B cell (primary cell): ENCODE data around the gene TMEM63A. TPM values are rescaled to one million over a fixed set of nuclear protein-coding genes. Genes with fewer than 3 reads are reported as not detected.

ENCODE experiments used
- ATAC-seq: fragments of 200-7000 bp; cut with Tn5 transposase; one replicate; pipeline ENCODE4 v1.10.0; 2021; ENCODE audit warnings: low read depth, mild to moderate bottlenecking, moderate number of reproducible peaks, moderate library complexity
- CTCF ChIA-PET: fragments of 350-600 bp; sonication (Branson Sonifier 250); formaldehyde crosslinking; loops from one replicate; lab custom pipeline; 2021; ENCODE audit warnings: antibody characterized with exemption, inconsistent platforms; lab: Charles Lee
- POLR2A ChIA-PET: fragments of 350-600 bp; sonication (Branson Sonifier 250); formaldehyde crosslinking; loops from one replicate; lab custom pipeline; 2021; ENCODE audit warnings: antibody characterized with exemption; lab: Charles Lee
- DNase-seq: peaks from one replicate; pipeline ENCODE4 v3.0.0; 2013
- H2AFZ ChIP-seq: 2 replicates; pipeline ENCODE4 v1.6.1; 2012; ENCODE audit warnings: mild to moderate bottlenecking, low read depth, low read length; ENCODE audit not compliant: insufficient read depth, poor library complexity, severe bottlenecking
- H3K27ac ChIP-seq, 2 donors: 1 replicate in 1 of 2; 2 replicates in 1 of 2; pipeline ENCODE4 v1.5.1; 2012 to 2013; ENCODE audit warnings: low read length in 2 of 2, mild to moderate bottlenecking in 2 of 2, moderate library complexity in 1 of 2
- H3K27me3 ChIP-seq, 4 experiments: fragments of 200-600 bp in 1 of 4; sonication (generic) in 1 of 4; replicated peaks in 1 of 4; 1 replicate in 2 of 4; 2 replicates in 2 of 4; pipeline versions ENCODE4 v1.6.1 to v1.7.0; 2013 to 2016; ENCODE audit warnings: low read length in 3 of 4, mild to moderate bottlenecking in 2 of 4, mixed read lengths in 1 of 4, moderate library complexity in 1 of 4; ENCODE audit not compliant: insufficient read depth in 4 of 4, control insufficient read depth in 3 of 4; ENCODE audit errors: control extremely low read depth in 1 of 4
- H3K36me3 ChIP-seq, 2 experiments: replicated peaks in 1 of 2; 1 replicate in 1 of 2; 2 replicates in 1 of 2; pipeline versions ENCODE4 v1.6.1 to v1.7.1; 2013; ENCODE audit warnings: low read length in 1 of 2; ENCODE audit not compliant: insufficient read depth in 2 of 2, control insufficient read depth in 1 of 2; ENCODE audit errors: control extremely low read depth in 1 of 2, extremely low read depth in 1 of 2
- H3K4me1 ChIP-seq, 2 donors: fragments of 200-600 bp in 1 of 2; sonication (generic) in 1 of 2; 1 replicate in 1 of 2; 2 replicates in 1 of 2; pipeline versions ENCODE4 v1.5.1 to v1.6.1; 2013 to 2017; ENCODE audit warnings: low read length in 2 of 2; ENCODE audit not compliant: control insufficient read depth in 2 of 2, insufficient read depth in 2 of 2
- H3K4me2 ChIP-seq: replicated peaks from 2 replicates; pipeline ENCODE3; 2012; ENCODE audit warnings: mild to moderate bottlenecking, low read depth, low read length; ENCODE audit not compliant: poor library complexity, severe bottlenecking
- H3K4me3 ChIP-seq, 5 experiments: fragments of 200-600 bp in 1 of 5; sonication (generic) in 1 of 5; 1 replicate in 3 of 5; 2 replicates in 2 of 5; pipeline versions ENCODE4 v1.5.1 to v1.7.0; 2011 to 2016; ENCODE audit warnings: low read length in 4 of 5, mild to moderate bottlenecking in 4 of 5, low read depth in 2 of 5, control low read depth in 1 of 5, moderate library complexity in 1 of 5; ENCODE audit not compliant: insufficient read depth in 1 of 5; ENCODE audit errors: control extremely low read depth in 1 of 5, extremely low read depth in 1 of 5
- H3K79me2 ChIP-seq: fragments of 200-600 bp; sonication (generic); one replicate; pipeline ENCODE4 v1.6.0; 2016; ENCODE audit warnings: low read length; ENCODE audit not compliant: control insufficient read depth, insufficient read depth
- H3K9ac ChIP-seq: fragments of 200-600 bp; sonication (generic); 2 replicates; pipeline ENCODE4 v1.6.1; 2017; ENCODE audit warnings: mild to moderate bottlenecking, low read length, moderate library complexity
- H3K9me3 ChIP-seq, 3 donors: one replicate each; pipeline versions ENCODE4 v1.6.1 to v1.7.1; 2013; ENCODE audit warnings: low read length in 2 of 3; ENCODE audit not compliant: control insufficient read depth in 2 of 3, insufficient read depth in 1 of 3; ENCODE audit errors: control extremely low read depth in 1 of 3
- H4K20me1 ChIP-seq: 2 replicates; pipeline ENCODE4 v1.6.0; 2012; ENCODE audit warnings: mild to moderate bottlenecking, low read length; ENCODE audit not compliant: insufficient read depth, control insufficient read depth, poor library complexity, severe bottlenecking
- H3K27ac Mint-ChIP-seq: one replicate; pipeline ENCODE4 v1.8.0; 2021; ENCODE audit warnings: mixed read lengths
- H3K27me3 Mint-ChIP-seq: one replicate; pipeline ENCODE4 v1.8.0; 2021; ENCODE audit warnings: mixed read lengths
- H3K4me1 Mint-ChIP-seq: one replicate; pipeline ENCODE4 v1.8.0; 2021; ENCODE audit warnings: mixed read lengths
- H3K4me3 Mint-ChIP-seq: one replicate; pipeline ENCODE4 v1.8.0; 2021; ENCODE audit warnings: mixed read lengths
- H3K9me3 Mint-ChIP-seq: one replicate; pipeline ENCODE4 v1.8.0; 2022; ENCODE audit warnings: mixed read lengths; ENCODE audit not compliant: insufficient read depth
- EZH2 ChIP-seq: IDR thresholded peaks from 2 replicates; pipeline ENCODE4 v1.6.1; 2012; ENCODE audit warnings: borderline replicate concordance, low read depth, mild to moderate bottlenecking, moderate library complexity, low read length; ENCODE audit not compliant: insufficient read depth, poor library complexity, severe bottlenecking
- WGBS: methylation state at CpG from one replicate; pipeline ENCODE4 v1.1.5; 2013; ENCODE audit warnings: missing lambda C conversion rate; ENCODE audit not compliant: insufficient coverage; 5-methylcytosine and 5-hydroxymethylcytosine counted together
- intact Hi-C: fragments of 100-400 bp; cut with micrococcal nuclease; formaldehyde crosslinking; loops from one replicate; pipeline ENCODE4 v1.10.0; 2022
- polyA plus RNA-seq: library from polyadenylated mRNA; depleted of rRNA; stranded (reverse); fragments of >200 nt; gene quantifications from 2 replicates; pipeline ENCODE4 v1.2.3, GENCODE V29; 2012
- total RNA-seq, 2 donors: library from RNA; stranded (reverse); fragments of 120-200 nt in 1 of 2; gene quantifications; 1 replicate in 1 of 2; 2 replicates in 1 of 2; pipeline versions ENCODE4 v1.2.3 to v1.2.4, GENCODE V29; 2013 to 2022
- TF ChIP-seq, protein P1 (sequence below): fragments of 200-600 bp; IDR thresholded peaks from one replicate; pipeline ENCODE4 v1.8.0; 2022; ENCODE audit warnings: antibody characterized with exemption, mild to moderate bottlenecking

The TMEM63A gene
- total and polyA plus RNA-seq, 2 donors (not counting 1 experiment from before 2014, with no cell fraction given) = 209 to 238 TPM

DNA sequence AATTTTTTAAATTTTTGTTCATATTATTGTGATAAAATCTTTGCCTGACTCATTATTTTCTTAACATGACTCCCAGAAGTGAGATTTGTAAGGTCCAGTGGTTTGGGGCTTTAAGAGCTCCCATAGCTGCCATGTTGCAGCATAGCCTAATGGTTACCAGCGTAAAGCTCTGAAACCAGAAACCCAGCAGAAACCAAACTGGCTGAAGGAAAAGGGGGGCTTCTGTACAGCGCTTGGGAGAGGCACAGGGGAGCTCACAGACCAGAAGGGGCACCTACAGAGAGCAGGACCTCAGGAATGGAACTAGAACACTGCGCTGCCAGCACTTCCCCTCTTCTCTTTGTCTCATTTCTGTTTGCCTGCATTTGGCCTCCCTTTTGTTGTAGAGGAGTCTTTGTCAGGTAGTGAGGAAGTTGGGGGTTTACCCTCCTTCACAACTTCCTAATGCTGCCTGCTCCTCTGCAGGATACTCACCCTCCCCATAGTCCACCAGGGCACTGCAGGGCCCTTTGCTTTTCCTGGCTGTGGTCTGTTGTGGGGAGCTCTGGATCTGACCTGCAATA, 44.5 kb upstream of the TMEM63A start:
- 90% methylated on average over 2 of the region's 3 CpGs for WGBS
- no peaks in the 10 kb centered on the region for H3K9me3 Mint-ChIP-seq
- no peak overlapping the region for H3K4me2 ChIP-seq
- peaks cover 18% of the 10 kb centered on the region for H3K4me1 Mint-ChIP-seq
- ATAC-seq (no peak), DNase-seq (no peak)
- peaks cover 0 to 13% of the 10 kb centered on the region in 2 experiments for H3K36me3 ChIP-seq
- H3K27ac Mint-ChIP-seq = no peak overlapping the region
- no peak overlapping the region for H3K4me3 ChIP-seq
- no peak overlapping the region for H3K9ac ChIP-seq
- H4K20me1 ChIP-seq = peaks cover 15% of the 10 kb centered on the region
- POLR2A ChIA-PET = no interaction called here
- H3K9me3 ChIP-seq = no peaks in the 10 kb centered on the region
- peaks cover 16 to 26% of the 10 kb centered on the region in 2 donors for H3K4me1 ChIP-seq
- TF ChIP-seq, protein P1, sequence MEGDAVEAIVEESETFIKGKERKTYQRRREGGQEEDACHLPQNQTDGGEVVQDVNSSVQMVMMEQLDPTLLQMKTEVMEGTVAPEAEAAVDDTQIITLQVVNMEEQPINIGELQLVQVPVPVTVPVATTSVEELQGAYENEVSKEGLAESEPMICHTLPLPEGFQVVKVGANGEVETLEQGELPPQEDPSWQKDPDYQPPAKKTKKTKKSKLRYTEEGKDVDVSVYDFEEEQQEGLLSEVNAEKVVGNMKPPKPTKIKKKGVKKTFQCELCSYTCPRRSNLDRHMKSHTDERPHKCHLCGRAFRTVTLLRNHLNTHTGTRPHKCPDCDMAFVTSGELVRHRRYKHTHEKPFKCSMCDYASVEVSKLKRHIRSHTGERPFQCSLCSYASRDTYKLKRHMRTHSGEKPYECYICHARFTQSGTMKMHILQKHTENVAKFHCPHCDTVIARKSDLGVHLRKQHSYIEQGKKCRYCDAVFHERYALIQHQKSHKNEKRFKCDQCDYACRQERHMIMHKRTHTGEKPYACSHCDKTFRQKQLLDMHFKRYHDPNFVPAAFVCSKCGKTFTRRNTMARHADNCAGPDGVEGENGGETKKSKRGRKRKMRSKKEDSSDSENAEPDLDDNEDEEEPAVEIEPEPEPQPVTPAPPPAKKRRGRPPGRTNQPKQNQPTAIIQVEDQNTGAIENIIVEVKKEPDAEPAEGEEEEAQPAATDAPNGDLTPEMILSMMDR = no peak
- no peak for TF ChIP-seq EZH2
- no peaks in the 10 kb centered on the region for H3K27me3 Mint-ChIP-seq
- intact Hi-C loops = no loop called here
- CTCF ChIA-PET = interaction anchor here (0.7 to 3.3 kb wide), 2 partner anchors 149 to 452 kb away, joined by 3 to 15 read pairs; partner anchors contain the start of gene SRP9
- no peak overlapping the region for H3K4me3 Mint-ChIP-seq
- no peak overlapping the region for H3K27ac ChIP-seq
- H3K27me3 ChIP-seq = no peaks in the 10 kb centered on the region
- peak overlapping the region; percentile 58 for H2AFZ ChIP-seq
- peaks cover 28% of the 10 kb centered on the region for H3K79me2 ChIP-seq
